PC-3 (cell line): Measurements from ENCODE around the gene ONECUT3. TPM values are rescaled to one million over a fixed set of nuclear protein-coding genes. Genes with fewer than 3 reads are reported as not detected.

Experiments used
- ATAC-seq: fragments of 200-7000 bp; cut with Tn5 transposase; 2 replicates; pipeline ENCODE4 v1.9.1; 2020; ENCODE audit warnings: mild to moderate bottlenecking, moderate library complexity
- BruUV-seq: library from RNA; stranded (reverse); fragments of 400-500 nt; replicated peaks from 2 replicates; lab custom pipeline; 2021; lab: Mats Ljungman, UMichigan
- CTCF ChIA-PET: fragments of 300-600 bp; sonication (Branson Sonifier 250); formaldehyde crosslinking; loops from one replicate; lab custom pipeline; 2022; ENCODE audit warnings: antibody characterized with exemption; lab: Charles Lee
- POLR2A ChIA-PET: fragments of 300-600 bp; sonication (Branson Sonifier 250); formaldehyde crosslinking; loops from one replicate; lab custom pipeline; 2022; ENCODE audit warnings: antibody characterized with exemption; ENCODE audit not compliant: unreplicated experiment; lab: Charles Lee
- DNase-seq: peaks from one replicate; pipeline ENCODE4 v3.0.0-alpha.2; 2015
- H2AFZ ChIP-seq: fragments of 300-600 bp; sonication (generic); 2 replicates; pipeline ENCODE4 v1.6.0; 2016; ENCODE audit warnings: antibody characterized with exemption, low read length
- H3F3A ChIP-seq: fragments of 300-600 bp; sonication (generic); one replicate; pipeline ENCODE4 v1.6.0; 2017; ENCODE audit warnings: antibody characterized with exemption, low read length, control low read depth, mild to moderate bottlenecking; ENCODE audit not compliant: unreplicated experiment
- H3K27ac ChIP-seq: fragments of 300-600 bp; sonication (generic); 2 replicates; pipeline ENCODE4 v1.5.1; 2016; ENCODE audit warnings: mild to moderate bottlenecking, low read length
- H3K27me3 ChIP-seq: fragments of 300-600 bp; sonication (generic); 2 replicates; pipeline ENCODE4 v1.6.1; 2016; ENCODE audit warnings: low read length, mixed read lengths
- H3K36me3 ChIP-seq: fragments of 300-600 bp; sonication (generic); 2 replicates; pipeline ENCODE4 v1.6.1; 2016; ENCODE audit warnings: low read depth, mixed run types, low read length, mixed read lengths
- H3K4me1 ChIP-seq: fragments of 300-600 bp; sonication (generic); 2 replicates; pipeline ENCODE4 v1.5.1; 2016; ENCODE audit warnings: low read length; ENCODE audit not compliant: insufficient read depth
- H3K4me2 ChIP-seq: fragments of 300-600 bp; sonication (generic); 2 replicates; pipeline ENCODE4 v1.6.0; 2016; ENCODE audit warnings: low read length
- H3K4me3 ChIP-seq: fragments of 300-600 bp; sonication (generic); 2 replicates; pipeline ENCODE4 v1.5.1; 2016; ENCODE audit warnings: mild to moderate bottlenecking, low read length, mixed read lengths
- H3K79me2 ChIP-seq: fragments of 300-600 bp; sonication (generic); 2 replicates; pipeline ENCODE4 v1.6.1; 2017; ENCODE audit warnings: low read length, mixed read lengths
- H3K9ac ChIP-seq: fragments of 300-600 bp; sonication (generic); 2 replicates; pipeline ENCODE4 v1.6.0; 2016; ENCODE audit warnings: mild to moderate bottlenecking, low read length
- H3K9me2 ChIP-seq: fragments of 300-600 bp; sonication (generic); replicated peaks from 2 replicates; pipeline ENCODE4 v1.6.1; 2016; ENCODE audit warnings: mixed run types, low read length, mixed read lengths
- H3K9me3 ChIP-seq: fragments of 300-600 bp; sonication (generic); 2 replicates; pipeline ENCODE4 v1.6.1; 2016; ENCODE audit warnings: low read length, mixed read lengths
- H4K20me1 ChIP-seq: fragments of 300-600 bp; sonication (generic); 2 replicates; pipeline ENCODE4 v1.6.1; 2016; ENCODE audit warnings: low read length, mixed read lengths
- CTCF ChIP-seq: fragments of 300-600 bp; sonication (generic); conservative IDR thresholded peaks from 2 replicates; pipeline ENCODE4 v1.5.1; 2017; ENCODE audit warnings: antibody characterized with exemption, low read depth, mild to moderate bottlenecking, low read length
- EZH2 ChIP-seq: fragments of 300-600 bp; sonication (generic); IDR thresholded peaks from one replicate; pipeline ENCODE4 v1.6.1; 2017; ENCODE audit warnings: antibody characterized with exemption, mild to moderate bottlenecking, low read length; ENCODE audit not compliant: unreplicated experiment
- EZH2phosphoT487 ChIP-seq: fragments of 300-600 bp; sonication (generic); IDR thresholded peaks from 2 replicates; pipeline ENCODE4 v1.6.1; 2018; ENCODE audit warnings: mild to moderate bottlenecking, antibody characterized with exemption, low read length, borderline replicate concordance
- intact Hi-C: fragments of 100-400 bp; cut with micrococcal nuclease; formaldehyde crosslinking; loops from 2 replicates; pipeline ENCODE4 v1.9.0; 2023
- total RNA-seq: library from RNA; depleted of rRNA; stranded (reverse); fragments of >200 nt; gene quantifications from 2 replicates; pipeline ENCODE4 v1.2.3, GENCODE V29; 2014

ONECUT3 gene
- total RNA-seq, 1 experiment from 2014 or later = 1.4 TPM

GRCh38 chr19:1744822-1745563 is 8.3 kb upstream of the ONECUT3 start:
- intact Hi-C loops = loop anchor here (5.0 kb wide), 1 partner anchor 73 kb away; no protein-coding TSS in a partner anchor
- Histone ChIP-seq H3K27me3 (0 out of 2 replicates have a peak, but pooled peaks cover 3% of the 10 kb centered on the region), H3K36me3 (no peaks in the 10 kb centered on the region), H3K9ac (peak overlapping the region; percentile 40), H3K9me3 (no peaks in the 10 kb centered on the region), H3K4me3 (peak overlapping the region; percentile 60), H3K4me2 (peak overlapping the region; percentile 83), H3K4me1 (peaks cover 38% of the 10 kb centered on the region), H3K27ac (peak overlapping the region; percentile 60), H2AFZ (peak overlapping the region; percentile 55; the same call in 1 of the 2 replicates), H3K79me2 (no peaks in the 10 kb centered on the region), H4K20me1 (no peaks in the 10 kb centered on the region), H3F3A (no peaks in the 10 kb centered on the region), H3K9me2 (no peaks in the 10 kb centered on the region)
- TF ChIP-seq EZH2phosphoT487 (no peak), CTCF (no peak), EZH2 (no peak)
- no peak for DNase-seq
- CTCF ChIA-PET = no interaction called here
- no peak for ATAC-seq
- BruUV-seq = TSS peak; percentile 53
- POLR2A ChIA-PET = no interaction called here

GRCh38 chr19:1745589-1746031 is 7.7 kb upstream of the ONECUT3 start:
- Histone ChIP-seq H3K36me3 (no peaks in the 10 kb centered on the region), H3K79me2 (no peaks in the 10 kb centered on the region), H3F3A (no peaks in the 10 kb centered on the region), H2AFZ (peak overlapping the region; percentile 55), H3K4me3 (peak overlapping the region; percentile 60), H4K20me1 (no peaks in the 10 kb centered on the region), H3K4me1 (peaks cover 42% of the 10 kb centered on the region), H3K4me2 (peak overlapping the region; percentile 83), H3K9me2 (no peaks in the 10 kb centered on the region), H3K9me3 (no peaks in the 10 kb centered on the region), H3K27ac (peak overlapping the region; percentile 60), H3K27me3 (0 out of 2 replicates have a peak, but pooled peaks cover 4% of the 10 kb centered on the region), H3K9ac (peak overlapping the region; percentile 40)
- intact Hi-C loops = loop anchor here (5.0 kb wide), 1 partner anchor 73 kb away; no protein-coding TSS in a partner anchor
- ChIA-PET POLR2A (no interaction called here), CTCF (no interaction called here)
- ATAC-seq = no peak
- BruUV-seq = no TSS peak
- DNase-seq = peak; percentile 46
- TF ChIP-seq CTCF (no peak), EZH2phosphoT487 (no peak), EZH2 (no peak)
